A549 (cell line): ENCODE measurements around the gene ANGPT4.

Source experiments
- BCL3 ChIP-seq: fragments of >200 bp; sonication (Bioruptor Twin); formaldehyde crosslinking; IDR thresholded peaks from 3 replicates; pipeline ENCODE4 v1.6.1; 2016
- BHLHE40 ChIP-seq: IDR thresholded peaks from 2 replicates; pipeline ENCODE4 v1.6.1; 2012; ENCODE audit warnings: low read depth, low read length, inconsistent platforms
- CTCF ChIP-seq: fragments of >200 bp; sonication (Bioruptor Twin); formaldehyde crosslinking; IDR thresholded peaks from 3 replicates; pipeline ENCODE4 v1.5.1; 2016
- FOSL2 ChIP-seq, 2 experiments: fragments of 450-650 bp in 1 of 2; fragments of >200 bp in 1 of 2; sonication (Bioruptor Twin) in 1 of 2; formaldehyde crosslinking; IDR thresholded peaks; 2 replicates each; pipeline versions ENCODE4 v1.5.0 to v1.6.1; 2016 to 2020; ENCODE audit warnings: mild to moderate bottlenecking in 1 of 2, moderate library complexity in 1 of 2
- KDM5A ChIP-seq: fragments of 200-600 bp; sonication (generic); IDR thresholded peaks from 2 replicates; pipeline ENCODE4 v1.6.1; 2016; ENCODE audit warnings: antibody characterized with exemption, mild to moderate bottlenecking
- MAZ ChIP-seq: fragments of 150-350 bp; IDR thresholded peaks from 2 replicates; pipeline ENCODE4 v1.6.1; 2014; ENCODE audit warnings: antibody characterized with exemption, low read depth, low read length, borderline replicate concordance
- RAD21 ChIP-seq, 2 experiments: fragments of >200 bp in 1 of 2; sonication (Bioruptor Twin) in 1 of 2; formaldehyde crosslinking in 1 of 2; IDR thresholded peaks in 1 of 2; conservative IDR thresholded peaks in 1 of 2; 2 replicates in 1 of 2; 3 replicates in 1 of 2; pipeline ENCODE4 v1.6.1; 2012 to 2018; ENCODE audit warnings: inconsistent platforms in 1 of 2
- ZFP36 ChIP-seq: fragments of 450-650 bp; IDR thresholded peaks from 2 replicates; pipeline ENCODE4 v1.6.1; 2014; ENCODE audit warnings: borderline replicate concordance; ENCODE audit not compliant: partially characterized antibody
- ZNF302 ChIP-seq: fragments of 250-450 bp; sonication (Bioruptor Pico); IDR thresholded peaks from 2 replicates; pipeline ENCODE4 v1.9.0; 2021; ENCODE audit warnings: inconsistent platforms, mild to moderate bottlenecking, moderate library complexity

GRCh38 chr20:942611-943010 is 26.5 kb upstream of the ANGPT4 start:
- no peak for TF ChIP-seq BCL3
- TF ChIP-seq FOSL2 (IDR thresholded peaks at IDR 0.05) = no peak
- no peak for TF ChIP-seq FOSL2 (CRISPR knock-in tag; IDR thresholded peaks at IDR 0.05)
- TF ChIP-seq ZFP36 = no peak
- no peak for TF ChIP-seq CTCF
- no peak for TF ChIP-seq ZNF302
- TF ChIP-seq RAD21 (conservative IDR thresholded peaks at IDR 0.05 in 1 of 2, IDR thresholded peaks at IDR 0.05 in 1 of 2) = no peak
- TF ChIP-seq MAZ = no peak
- no peak for TF ChIP-seq KDM5A
- TF ChIP-seq BHLHE40 = no peak
